GM23338 (cell line): ENCODE data around the gene CYP26C1.

Experiments
- CTCF ChIP-seq, 2 experiments: fragments of 200-600 bp in 1 of 2; sonication (generic) in 1 of 2; conservative IDR thresholded peaks; 2 replicates each; pipeline versions ENCODE4 v1.5.1 to v1.6.1; 2016 to 2017; ENCODE audit warnings: antibody characterized with exemption in 2 of 2, low read depth in 2 of 2, mild to moderate bottlenecking in 2 of 2, moderate library complexity in 1 of 2
- EZH2 ChIP-seq: fragments of 200-600 bp; sonication (generic); IDR thresholded peaks from one replicate; pipeline ENCODE4 v1.8.0; 2017; ENCODE audit warnings: antibody characterized with exemption, mild to moderate bottlenecking, low read depth; ENCODE audit not compliant: unreplicated experiment
- EZH2phosphoT487 ChIP-seq: fragments of 200-600 bp; sonication (generic); IDR thresholded peaks from one replicate; pipeline ENCODE4 v1.8.1; 2018; ENCODE audit warnings: antibody characterized with exemption; ENCODE audit not compliant: unreplicated experiment

DNA sequence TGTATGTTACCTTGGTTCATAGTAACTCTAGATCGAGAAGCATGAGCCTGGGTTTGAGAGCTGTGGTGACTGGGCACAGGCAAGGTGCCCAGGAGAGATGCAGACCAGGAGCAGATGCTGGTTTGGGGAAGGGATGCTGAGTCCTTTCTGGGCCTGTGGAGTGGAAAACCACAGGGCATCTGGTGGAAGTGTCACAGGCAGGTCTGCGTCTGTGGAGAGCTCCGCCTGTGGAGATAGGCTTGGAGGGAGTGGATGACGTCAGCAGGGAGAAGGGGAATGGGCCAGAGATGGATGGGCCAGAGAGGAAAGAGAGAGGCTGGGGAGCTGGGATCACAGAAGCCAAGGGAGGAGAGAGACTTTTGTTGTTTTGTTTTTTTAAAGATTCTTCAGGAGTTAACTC is 27.9 kb downstream of the CYP26C1 start:
- TF ChIP-seq EZH2, result no peak
- TF ChIP-seq CTCF (conservative IDR thresholded peaks at IDR 0.05; ENCODE audit: low read depth in 2 of 2), result no peak
- TF ChIP-seq EZH2phosphoT487, result no peak
